Loucy (cell line): ENCODE data around the gene CEP41.

Experiments
- CTCF ChIP-seq: fragments of 200-600 bp; sonication (generic); conservative IDR thresholded peaks from 2 replicates; pipeline ENCODE4 v1.5.1; 2014; ENCODE audit warnings: mild to moderate bottlenecking, antibody characterized with exemption, low read length
- EZH2phosphoT487 ChIP-seq: fragments of 200-600 bp; IDR thresholded peaks from 2 replicates; pipeline ENCODE4 v1.6.1; 2018; ENCODE audit warnings: antibody characterized with exemption, mild to moderate bottlenecking, moderate library complexity, borderline replicate concordance

- TF ChIP-seq CTCF (no peak), EZH2phosphoT487 (no peak)
These were observed 5.4 kb downstream of the CEP41 start for GRCh38 chr7:130435311-130435854.
